Measurements from ENCODE around the gene STK39. TPM values are rescaled to one million over a fixed set of nuclear protein-coding genes. Genes with fewer than 3 reads are reported as not detected.

STK39 gene
- total and polyA plus RNA-seq, 9 of the 15 experiments (the other 6 are each of a cell fraction or from before 2014, with no cell fraction given), result 0.19 to 0.76 (median 0.51) TPM

GRCh38 chr2:168277276-168277675 lies 29.9 kb upstream of the STK39 start (continued):
- no peak for TF ChIP-seq ZNF280A (IDR thresholded peaks at IDR 0.05; ENCODE audit: low read depth, partially characterized antibody)

DNA sequence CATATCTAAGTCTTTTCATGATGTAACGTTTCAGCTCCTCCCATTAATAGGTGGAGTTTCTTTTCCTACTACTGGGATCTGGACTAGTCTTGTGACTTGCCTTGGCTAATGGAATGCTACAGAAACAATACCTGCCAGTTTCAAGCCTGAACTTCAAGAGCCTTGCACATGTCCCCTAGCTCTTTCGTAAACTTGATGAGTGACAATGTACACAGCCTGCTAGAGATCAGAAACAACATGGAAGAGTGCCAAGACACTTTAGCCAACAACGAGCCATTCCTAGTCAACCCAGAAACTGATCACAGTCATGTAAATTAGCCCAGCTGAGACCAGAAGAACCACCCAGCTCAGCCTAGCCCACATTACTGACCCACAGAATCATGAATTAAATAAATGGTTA lies 24.8 kb upstream of the STK39 start:
- no peak; the same call in 2 of the 3 replicates for ATAC-seq

More for the DNA sequence above, 24.8 kb upstream of the STK39 start:
- Histone ChIP-seq H3K4me2 (ENCODE audit: insufficient read depth, low read length) (peak overlapping the region; percentile 8; the same call in 1 of the 2 replicates), H2AFZ (ENCODE audit: low read depth, low read length) (no peak overlapping the region), H4K20me1 (replicated peaks; ENCODE audit: control insufficient read depth, insufficient read depth, low read length) (no peaks in the 10 kb centered on the region), H3K4me1 (replicated peaks in 1 of 2; ENCODE audit: control insufficient read depth in 2 of 2, insufficient read depth in 2 of 2, low read length in 2 of 2) (no peaks in the 10 kb centered on the region), H3K79me2 (ENCODE audit: control insufficient read depth, insufficient read depth, low read length) (no peaks in the 10 kb centered on the region), H3K9me3 (replicated peaks; ENCODE audit: control insufficient read depth, insufficient read depth, low read depth, low read length) (no peaks in the 10 kb centered on the region), H3K36me3 (ENCODE audit: control insufficient read depth, insufficient read depth, low read length) (no peaks in the 10 kb centered on the region), H3K27me3 (ENCODE audit: control insufficient read depth in 2 of 2, insufficient read depth in 2 of 2, low read length in 2 of 2) (peaks cover 4 to 11% of the 10 kb centered on the region in 2 experiments; a peak in 3 of 5 replicates), H3K4me3 (no peak overlapping the region), H3K27ac (ENCODE audit: extremely low read depth, low read depth, low read length) (no peak overlapping the region), H3K9me1 (ENCODE audit: control insufficient read depth, insufficient read depth, low read length) (no peaks in the 10 kb centered on the region), H3K9ac (ENCODE audit: insufficient read depth in 1 of 2, low read depth in 2 of 2, low read length in 2 of 2) (no peak overlapping the region)
- TF ChIP-seq MAX (CRISPR knock-in tag; IDR thresholded peaks at IDR 0.05), result no peak
- TF ChIP-seq ZNF586 (CRISPR knock-in tag; conservative IDR thresholded peaks at IDR 0.05), result no peak
- no peak for TF ChIP-seq NFRKB (IDR thresholded peaks at IDR 0.05; ENCODE audit: low read depth)
- peak; percentile 6 for TF ChIP-seq MEIS2 (IDR thresholded peaks at IDR 0.05; ENCODE audit: partially characterized antibody)
- no peak for TF ChIP-seq ZNF274 (IDR thresholded peaks at IDR 0.05; ENCODE audit: borderline replicate concordance, low read depth, low read length)
- TF ChIP-seq MCM7 (IDR thresholded peaks at IDR 0.05), result no peak
- TF ChIP-seq KAT8 (IDR thresholded peaks at IDR 0.05; ENCODE audit: low read depth), result no peak
- no peak for TF ChIP-seq GTF2F1 (IDR thresholded peaks at IDR 0.05; ENCODE audit: low read depth, low read length)
- 0 out of 2 replicates have a peak, but pooled peaks have one; percentile 26 for TF ChIP-seq HMBOX1 (IDR thresholded peaks at IDR 0.05)
- no peak for TF ChIP-seq JUN (IDR thresholded peaks at IDR 0.05; ENCODE audit: borderline replicate concordance, low read depth, low read length)
- TF ChIP-seq JUN (CRISPR knock-in tag; IDR thresholded peaks at IDR 0.05; ENCODE audit: borderline replicate concordance), result no peak
- TF ChIP-seq NFIC (IDR thresholded peaks at IDR 0.05), result 0 out of 2 replicates have a peak, but pooled peaks have one; percentile 12
- DNase-seq (ENCODE audit: extremely low read depth in 1 of 4, low spot score in 3 of 4) (peak in 1 of 4 experiments; percentile 5), FAIRE-seq (no peak)
- BruUV-seq (replicated peaks), result no TSS peak
- in situ Hi-C loops (cut with MboI) (no loop called here), intact Hi-C loops (cut with micrococcal nuclease) (no loop called here)
- ChIA-PET POLR2A (interaction anchor here (0.6 kb wide), 1 partner anchor 9 kb away, joined by 5 read pairs; no protein-coding TSS in a partner anchor), CTCF (ENCODE audit: low intra/inter-chr PET ratio) (no interaction called here)
- 0% methylated on average over 3 of the region's 3 CpGs for WGBS (ENCODE audit: insufficient coverage, low coverage, missing lambda C conversion rate)

Measured in K562 (cell line).